IPS-NIHi11 (cell line): Measurements from ENCODE around the gene IQSEC1.

Source experiments
- DNase-seq: peaks from one replicate; pipeline ENCODE4 v3.0.0; 2012; ENCODE audit warnings: mixed read lengths, low spot score

IQSEC1 gene

GRCh38 chr3:12954180-12954579, 119.0 kb downstream of the IQSEC1 start:
- no peak for DNase-seq

GRCh38 chr3:12953201-12953995, 119.8 kb downstream of the IQSEC1 start:
- no peak for DNase-seq

DNA sequence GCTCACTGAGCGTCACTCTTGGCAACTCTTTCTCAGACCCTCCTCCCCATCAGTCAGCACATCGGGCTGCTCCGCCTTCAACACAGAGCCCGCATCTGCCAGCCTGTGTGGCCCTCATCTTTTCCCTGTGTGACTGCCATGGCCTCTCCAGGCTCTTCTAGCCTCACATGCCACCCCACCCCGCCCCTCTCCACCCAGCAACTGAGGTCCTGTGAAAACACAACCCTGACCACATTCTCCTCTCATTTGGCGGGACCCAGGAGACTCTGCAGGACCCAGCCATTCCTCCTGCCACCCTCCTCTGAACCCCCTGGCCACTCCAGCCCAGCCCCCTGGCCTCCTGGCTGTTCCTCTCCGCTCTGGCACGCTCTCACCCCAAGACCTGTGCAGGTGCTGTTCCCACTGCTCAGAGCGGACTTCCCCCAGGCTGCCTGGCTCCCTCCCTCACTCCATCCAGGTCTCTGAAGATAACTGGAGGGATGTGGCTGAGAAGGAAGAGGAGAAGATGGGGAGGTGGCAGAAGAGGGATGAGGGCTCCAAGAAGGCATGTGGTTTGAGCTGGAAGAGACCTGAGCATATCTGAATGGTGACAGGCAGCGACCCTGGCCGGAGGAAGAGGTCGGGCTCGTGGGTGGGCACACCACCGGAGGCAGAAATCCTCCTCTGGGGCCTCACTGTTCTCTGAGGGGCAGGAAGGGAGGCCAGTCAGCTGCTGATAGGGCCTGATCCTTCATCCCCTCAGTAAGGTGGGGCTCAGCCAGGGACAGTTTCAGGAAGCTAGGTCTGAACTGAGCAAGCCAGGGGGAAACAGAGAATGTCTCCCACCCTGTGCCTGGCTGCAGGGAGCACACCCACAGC, 120.7 kb downstream of the IQSEC1 start:
- no peak for DNase-seq

- DNase-seq: no peak
Observed at GRCh38 chr3:12948891-12949711, 124.1 kb downstream of the IQSEC1 start.

DNA sequence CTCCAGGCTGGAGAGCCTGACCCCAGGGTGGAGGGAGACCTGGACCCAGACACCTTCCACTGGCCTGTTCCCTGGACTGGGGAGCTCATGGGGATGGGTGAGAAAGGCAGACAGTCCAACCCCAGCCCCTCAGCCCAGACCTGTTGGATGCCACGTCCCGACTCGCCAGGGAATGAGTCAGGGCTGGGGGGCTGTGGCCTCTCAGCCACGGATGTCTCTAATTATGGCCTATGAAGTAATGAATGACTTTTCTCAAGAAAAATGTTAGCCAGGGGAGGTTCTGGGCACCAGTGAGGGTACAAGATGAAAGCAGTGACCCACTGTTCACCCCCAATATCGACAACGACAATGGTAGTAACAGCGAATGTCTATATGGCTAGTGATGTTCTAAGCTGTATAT, 124.9 kb downstream of the IQSEC1 start:
- DNase-seq: no peak

GRCh38 chr3:12947504-12948369, 125.5 kb downstream of the IQSEC1 start:
- peak; percentile 67 for DNase-seq

GRCh38 chr3:12946649-12947316, 126.4 kb downstream of the IQSEC1 start:
- DNase-seq: no peak

DNA sequence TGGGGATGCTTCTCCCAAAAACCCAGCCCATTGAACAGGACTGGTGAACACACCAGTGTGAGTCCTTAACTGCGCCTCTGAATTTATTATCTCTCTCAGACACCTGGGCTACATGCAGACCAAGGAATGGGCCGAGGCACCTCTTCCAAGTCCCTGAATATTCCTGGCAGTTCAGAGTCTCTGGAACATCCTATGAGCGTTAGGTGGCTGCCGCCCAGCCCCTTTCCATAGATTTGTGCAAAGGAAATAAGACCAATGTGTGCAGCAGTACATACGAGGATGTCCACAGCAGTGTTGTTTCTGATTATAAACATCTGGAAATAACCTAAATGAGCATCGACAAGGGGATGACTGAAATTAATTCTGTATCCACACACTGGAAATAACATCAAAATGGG, 127.0 kb downstream of the IQSEC1 start:
- no peak for DNase-seq

DNA sequence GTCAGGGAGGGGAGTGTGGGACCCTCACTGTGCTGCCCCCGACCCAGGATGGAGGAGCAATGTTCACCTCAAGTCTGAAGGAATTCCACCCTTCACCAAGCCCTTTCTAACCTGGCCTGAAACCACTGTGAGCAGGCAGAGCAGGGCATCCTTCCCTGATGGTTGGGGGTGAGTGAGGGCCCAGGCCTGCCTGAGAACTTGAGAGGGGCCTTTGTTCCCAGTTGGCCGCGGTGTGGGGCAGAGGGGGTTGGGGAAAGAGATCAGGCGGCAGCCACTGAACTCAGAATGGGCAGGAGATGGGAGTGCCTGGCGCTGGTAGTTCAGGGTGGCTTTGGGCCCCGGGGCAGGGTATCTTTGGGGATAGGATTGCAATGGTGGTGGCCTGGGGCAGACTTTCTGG, 128.4 kb downstream of the IQSEC1 start:
- DNase-seq: peak; percentile 67

GRCh38 chr3:12944413-12944812, 128.8 kb downstream of the IQSEC1 start:
- no peak for DNase-seq

- no peak for DNase-seq
Observed at GRCh38 chr3:12943124-12944021, 129.9 kb downstream of the IQSEC1 start.

DNA sequence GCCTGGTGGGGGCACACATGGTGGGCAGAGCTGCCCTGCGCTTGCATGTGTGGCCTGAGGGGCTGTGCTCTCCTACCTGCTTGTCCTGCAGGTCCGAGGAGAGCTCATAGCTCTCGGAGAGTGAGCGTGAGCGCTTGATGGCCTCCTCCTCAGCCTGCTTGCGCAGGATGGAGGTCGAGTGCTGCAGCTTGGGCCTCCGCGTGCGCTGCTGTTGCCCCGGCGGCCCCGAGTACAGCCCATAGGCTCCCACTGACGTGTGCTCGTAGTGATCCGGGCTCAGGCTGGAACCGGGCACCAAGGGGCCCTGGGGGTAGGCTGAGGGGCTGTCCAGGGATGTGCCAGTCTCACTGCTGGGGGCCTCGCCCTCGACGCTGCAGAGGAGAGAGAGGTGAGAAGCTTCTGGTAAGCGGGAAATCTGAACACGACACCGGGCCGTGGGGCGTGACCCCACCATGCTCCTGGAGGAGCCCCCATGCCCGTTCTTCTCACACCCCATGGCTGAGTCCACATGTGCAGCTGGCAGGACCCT, 131.7 kb downstream of the IQSEC1 start:
- no peak for DNase-seq

- DNase-seq: no peak
Observed at GRCh38 chr3:12940854-12941253, 132.4 kb downstream of the IQSEC1 start.

DNA sequence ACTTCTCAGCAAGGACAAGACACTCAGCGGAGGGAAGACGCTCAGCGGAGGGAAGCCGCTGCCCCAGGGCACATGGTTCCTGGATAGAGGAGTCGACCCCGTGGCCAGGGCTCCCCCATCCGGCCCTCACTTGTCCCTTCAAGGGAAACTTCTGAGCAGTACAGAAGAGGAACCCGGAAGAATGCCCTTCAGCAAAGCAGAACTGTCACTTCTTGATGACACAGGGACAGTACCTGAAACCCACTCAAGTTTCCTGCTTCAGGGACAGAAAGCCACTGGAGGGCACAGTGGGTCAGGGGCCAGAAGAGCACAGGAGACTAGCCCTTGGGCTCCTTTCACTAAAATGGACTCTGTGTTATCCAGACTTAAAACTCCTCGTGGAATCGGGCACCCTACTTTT, 134.1 kb downstream of the IQSEC1 start:
- DNase-seq: no peak

GRCh38 chr3:12938258-12938711, 134.9 kb downstream of the IQSEC1 start:
- no peak for DNase-seq

DNA sequence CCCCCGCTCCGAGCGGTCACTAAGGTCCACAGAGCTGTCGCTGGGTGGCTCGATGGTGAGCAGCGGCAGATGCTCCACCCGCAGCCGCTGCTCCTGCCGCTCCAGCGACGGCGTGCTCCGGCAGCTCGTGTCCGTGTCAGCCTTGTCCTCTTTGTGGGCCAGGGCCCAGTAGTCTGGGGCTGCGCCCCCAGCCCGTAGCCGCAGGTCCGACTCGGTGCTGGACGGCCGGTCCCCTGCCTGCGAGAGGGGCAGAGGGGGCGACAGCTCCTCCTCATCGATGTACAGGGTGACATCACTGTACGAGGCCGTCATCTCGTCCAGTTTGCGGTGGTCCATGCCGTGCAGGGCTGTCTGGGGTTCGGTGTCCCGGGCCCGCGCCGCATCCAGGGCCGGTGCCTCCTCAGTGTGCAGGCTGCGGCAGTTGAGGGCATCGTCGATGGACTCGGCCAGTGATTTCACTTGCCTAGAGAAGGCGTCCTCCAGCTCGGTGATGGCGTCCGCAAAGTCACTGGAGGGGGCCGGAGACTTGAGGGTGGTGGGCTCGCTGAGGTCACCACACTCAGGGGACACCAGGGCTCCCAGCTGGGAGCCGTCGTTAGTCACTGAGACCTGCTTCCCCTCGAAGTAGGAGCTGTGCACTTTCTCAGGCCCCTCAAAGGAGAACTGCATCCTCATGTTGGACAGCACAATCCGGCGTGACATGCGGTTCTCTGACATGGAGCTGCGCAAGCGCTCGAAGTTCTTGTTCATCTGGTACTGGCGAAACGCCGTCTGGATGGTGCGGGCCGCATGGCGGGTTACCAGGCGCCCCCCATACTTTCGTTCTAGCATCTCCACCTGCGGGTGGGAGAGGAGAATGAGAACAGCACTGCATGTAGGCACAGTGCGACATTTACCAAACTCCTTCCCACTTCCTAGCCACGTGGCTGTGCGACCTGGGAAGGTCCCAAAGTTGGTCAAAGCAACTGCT, 137.1 kb downstream of the IQSEC1 start:
- DNase-seq: no peak

DNA sequence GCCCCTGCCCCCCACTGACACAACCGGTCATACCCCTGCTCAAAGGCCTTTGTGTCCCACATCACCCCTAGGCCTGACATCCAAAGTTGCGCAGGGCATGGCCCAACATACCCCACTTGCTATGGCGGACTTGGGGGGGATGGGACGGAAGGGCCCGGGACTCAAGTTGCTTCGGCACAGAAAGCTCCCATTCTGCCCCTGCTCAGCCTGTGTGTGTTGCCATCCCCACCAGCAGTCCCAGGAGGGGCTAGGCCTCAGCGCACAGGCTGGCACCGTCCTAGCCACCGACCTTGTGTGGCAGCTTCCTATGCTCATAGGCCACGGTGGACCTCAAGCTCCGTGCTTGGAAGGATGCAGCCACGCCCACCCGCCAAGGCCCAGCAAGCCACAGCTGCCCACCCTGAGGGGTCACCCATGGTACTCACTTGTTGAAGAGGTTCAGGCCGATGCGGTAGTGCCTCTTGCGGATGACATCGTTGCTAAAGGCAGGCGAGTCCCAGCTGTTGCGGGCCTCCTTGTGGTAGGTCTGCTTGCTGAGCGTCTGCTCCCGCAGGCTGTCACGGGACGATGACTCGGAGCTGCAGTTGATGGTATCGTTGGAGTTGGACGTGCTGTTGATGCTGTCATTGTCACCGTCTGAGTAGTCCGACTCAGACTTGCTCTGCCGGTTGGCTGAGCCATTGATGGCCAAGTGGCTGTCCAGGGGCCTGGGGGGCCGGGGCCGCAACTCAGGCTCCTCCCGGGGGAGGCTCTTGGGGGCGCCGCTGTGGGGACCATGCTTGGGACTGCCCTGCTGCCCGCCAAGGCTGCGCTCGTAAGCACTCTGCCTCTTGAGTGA, 138.0 kb downstream of the IQSEC1 start:
- no peak for DNase-seq
